Prostate gland (tissue), 2 donors: Measurements from ENCODE around the gene PPP1R15B.

Experiments used
- POLR2A ChIP-seq: fragments of 450-650 bp; IDR thresholded peaks from one replicate; pipeline ENCODE4 v1.6.1; 2016; ENCODE audit warnings: antibody characterized with exemption, mild to moderate bottlenecking
- TF ChIP-seq, protein P1 (sequence below), 4 experiments: fragments of 200-600 bp in 2 of 4; fragments of 450-650 bp in 2 of 4; sonication (generic) in 2 of 4; IDR thresholded peaks; 1 replicate in 3 of 4; 2 replicates in 1 of 4; pipeline ENCODE4 v1.5.1; 2016 to 2019; ENCODE audit warnings: antibody characterized with exemption in 4 of 4, mild to moderate bottlenecking in 2 of 4, moderate library complexity in 2 of 4

DNA sequence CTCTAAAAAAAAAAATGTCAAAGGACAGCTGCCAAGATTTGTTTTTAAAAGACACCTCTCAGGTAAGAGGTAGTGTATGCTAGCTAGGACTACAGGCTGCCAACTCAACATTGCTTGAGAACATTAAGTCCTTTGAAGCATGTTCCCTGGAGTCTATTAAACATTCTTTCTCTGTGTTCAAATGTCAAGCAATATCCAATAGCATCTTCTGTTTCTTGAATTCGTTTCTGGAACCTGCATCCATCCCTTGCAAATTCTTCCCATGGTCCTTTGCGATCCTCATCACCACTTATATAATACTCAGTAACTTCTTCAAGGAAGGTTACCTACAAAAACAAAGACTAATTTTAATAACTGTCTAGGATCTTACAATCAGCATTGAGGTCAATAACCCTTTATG lies 5.6 kb downstream of the PPP1R15B start:
- TF ChIP-seq, protein P1, sequence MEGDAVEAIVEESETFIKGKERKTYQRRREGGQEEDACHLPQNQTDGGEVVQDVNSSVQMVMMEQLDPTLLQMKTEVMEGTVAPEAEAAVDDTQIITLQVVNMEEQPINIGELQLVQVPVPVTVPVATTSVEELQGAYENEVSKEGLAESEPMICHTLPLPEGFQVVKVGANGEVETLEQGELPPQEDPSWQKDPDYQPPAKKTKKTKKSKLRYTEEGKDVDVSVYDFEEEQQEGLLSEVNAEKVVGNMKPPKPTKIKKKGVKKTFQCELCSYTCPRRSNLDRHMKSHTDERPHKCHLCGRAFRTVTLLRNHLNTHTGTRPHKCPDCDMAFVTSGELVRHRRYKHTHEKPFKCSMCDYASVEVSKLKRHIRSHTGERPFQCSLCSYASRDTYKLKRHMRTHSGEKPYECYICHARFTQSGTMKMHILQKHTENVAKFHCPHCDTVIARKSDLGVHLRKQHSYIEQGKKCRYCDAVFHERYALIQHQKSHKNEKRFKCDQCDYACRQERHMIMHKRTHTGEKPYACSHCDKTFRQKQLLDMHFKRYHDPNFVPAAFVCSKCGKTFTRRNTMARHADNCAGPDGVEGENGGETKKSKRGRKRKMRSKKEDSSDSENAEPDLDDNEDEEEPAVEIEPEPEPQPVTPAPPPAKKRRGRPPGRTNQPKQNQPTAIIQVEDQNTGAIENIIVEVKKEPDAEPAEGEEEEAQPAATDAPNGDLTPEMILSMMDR (IDR thresholded peaks at IDR 0.05), result no peak
- no peak for TF ChIP-seq POLR2A
